NCI-H146 treated with DMSO at 0.1 percent for 48 hours (cell line): ENCODE data around the gene MATN1.
"Not testable (repeated sequence)": the region's sequence is repeated elsewhere in the genome, so short reads cannot be mapped to it uniquely, and the experiment has no call there.

ENCODE experiments used
- DNase-seq: peaks from one replicate; lab custom pipeline; 2025; ENCODE audit not compliant: unreplicated experiment; lab: John Stamatoyannopoulos, UW

Gene MATN1

GRCh38 chr1:30700528-30701257 is 22.7 kb downstream of the MATN1 start:
- DNase-seq = no peak

GRCh38 chr1:30699762-30700161 is 23.6 kb downstream of the MATN1 start:
- DNase-seq = no peak

GRCh38 chr1:30698401-30698981 is 24.9 kb downstream of the MATN1 start:
- no peak for DNase-seq

GRCh38 chr1:30697571-30698376 is 25.6 kb downstream of the MATN1 start:
- no peak for DNase-seq

- DNase-seq = no peak
Measured at GRCh38 chr1:30696831-30697230, 26.6 kb downstream of the MATN1 start.

- no peak for DNase-seq
Measured at GRCh38 chr1:30695439-30695841, 27.9 kb downstream of the MATN1 start.

- DNase-seq = no peak
Measured at GRCh38 chr1:30694280-30695175, 28.9 kb downstream of the MATN1 start.

GRCh38 chr1:30693822-30694221 is 29.6 kb downstream of the MATN1 start:
- no peak for DNase-seq

GRCh38 chr1:30693366-30693765 is 30.0 kb downstream of the MATN1 start:
- DNase-seq = no peak

- DNase-seq = no peak
Measured at GRCh38 chr1:30692948-30693301, 30.5 kb downstream of the MATN1 start.

- no peak for DNase-seq
Measured at GRCh38 chr1:30692201-30692947, 31.0 kb downstream of the MATN1 start.

GRCh38 chr1:30691480-30691879 is 31.9 kb downstream of the MATN1 start:
- no peak for DNase-seq

- DNase-seq = no peak
Measured at GRCh38 chr1:30689901-30690645, 33.3 kb downstream of the MATN1 start.

GRCh38 chr1:30688920-30689794 is 34.2 kb downstream of the MATN1 start:
- DNase-seq = no peak

- not testable (repeated sequence) for DNase-seq
Measured at GRCh38 chr1:30688516-30688915, 34.9 kb downstream of the MATN1 start.

- no peak for DNase-seq
Measured at GRCh38 chr1:30687886-30688285, 35.5 kb downstream of the MATN1 start.

GRCh38 chr1:30686236-30686935 is 37.0 kb downstream of the MATN1 start:
- DNase-seq = no peak

GRCh38 chr1:30685796-30686165 is 37.6 kb downstream of the MATN1 start:
- DNase-seq = no peak
